B cell (primary cell): ENCODE results near the gene TMEM129. TPM values are rescaled to one million over a fixed set of nuclear protein-coding genes. Genes with fewer than 3 reads are reported as not detected.

Experiments
- ATAC-seq: fragments of 200-7000 bp; cut with Tn5 transposase; one replicate; pipeline ENCODE4 v1.10.0; 2021; ENCODE audit warnings: low read depth, mild to moderate bottlenecking, moderate number of reproducible peaks, moderate library complexity
- CTCF ChIA-PET: fragments of 350-600 bp; sonication (Branson Sonifier 250); formaldehyde crosslinking; loops from one replicate; lab custom pipeline; 2021; ENCODE audit warnings: antibody characterized with exemption, inconsistent platforms; lab: Charles Lee
- POLR2A ChIA-PET: fragments of 350-600 bp; sonication (Branson Sonifier 250); formaldehyde crosslinking; loops from one replicate; lab custom pipeline; 2021; ENCODE audit warnings: antibody characterized with exemption; lab: Charles Lee
- DNase-seq: peaks from one replicate; pipeline ENCODE4 v3.0.0; 2013
- H2AFZ ChIP-seq: 2 replicates; pipeline ENCODE4 v1.6.1; 2012; ENCODE audit warnings: mild to moderate bottlenecking, low read depth, low read length; ENCODE audit not compliant: insufficient read depth, poor library complexity, severe bottlenecking
- H3K27ac ChIP-seq, 2 donors: 1 replicate in 1 of 2; 2 replicates in 1 of 2; pipeline ENCODE4 v1.5.1; 2012 to 2013; ENCODE audit warnings: low read length in 2 of 2, mild to moderate bottlenecking in 2 of 2, moderate library complexity in 1 of 2
- H3K27me3 ChIP-seq, 4 experiments: fragments of 200-600 bp in 1 of 4; sonication (generic) in 1 of 4; replicated peaks in 1 of 4; 1 replicate in 2 of 4; 2 replicates in 2 of 4; pipeline versions ENCODE4 v1.6.1 to v1.7.0; 2013 to 2016; ENCODE audit warnings: low read length in 3 of 4, mild to moderate bottlenecking in 2 of 4, mixed read lengths in 1 of 4, moderate library complexity in 1 of 4; ENCODE audit not compliant: insufficient read depth in 4 of 4, control insufficient read depth in 3 of 4; ENCODE audit errors: control extremely low read depth in 1 of 4
- H3K36me3 ChIP-seq, 2 experiments: replicated peaks in 1 of 2; 1 replicate in 1 of 2; 2 replicates in 1 of 2; pipeline versions ENCODE4 v1.6.1 to v1.7.1; 2013; ENCODE audit warnings: low read length in 1 of 2; ENCODE audit not compliant: insufficient read depth in 2 of 2, control insufficient read depth in 1 of 2; ENCODE audit errors: control extremely low read depth in 1 of 2, extremely low read depth in 1 of 2
- H3K4me1 ChIP-seq, 2 donors: fragments of 200-600 bp in 1 of 2; sonication (generic) in 1 of 2; 1 replicate in 1 of 2; 2 replicates in 1 of 2; pipeline versions ENCODE4 v1.5.1 to v1.6.1; 2013 to 2017; ENCODE audit warnings: low read length in 2 of 2; ENCODE audit not compliant: control insufficient read depth in 2 of 2, insufficient read depth in 2 of 2
- H3K4me2 ChIP-seq: replicated peaks from 2 replicates; pipeline ENCODE3; 2012; ENCODE audit warnings: mild to moderate bottlenecking, low read depth, low read length; ENCODE audit not compliant: poor library complexity, severe bottlenecking
- H3K4me3 ChIP-seq, 5 experiments: fragments of 200-600 bp in 1 of 5; sonication (generic) in 1 of 5; 1 replicate in 3 of 5; 2 replicates in 2 of 5; pipeline versions ENCODE4 v1.5.1 to v1.7.0; 2011 to 2016; ENCODE audit warnings: low read length in 4 of 5, mild to moderate bottlenecking in 4 of 5, low read depth in 2 of 5, control low read depth in 1 of 5, moderate library complexity in 1 of 5; ENCODE audit not compliant: insufficient read depth in 1 of 5; ENCODE audit errors: control extremely low read depth in 1 of 5, extremely low read depth in 1 of 5
- H3K79me2 ChIP-seq: fragments of 200-600 bp; sonication (generic); one replicate; pipeline ENCODE4 v1.6.0; 2016; ENCODE audit warnings: low read length; ENCODE audit not compliant: control insufficient read depth, insufficient read depth
- H3K9ac ChIP-seq: fragments of 200-600 bp; sonication (generic); 2 replicates; pipeline ENCODE4 v1.6.1; 2017; ENCODE audit warnings: mild to moderate bottlenecking, low read length, moderate library complexity
- H3K9me3 ChIP-seq, 3 donors: one replicate each; pipeline versions ENCODE4 v1.6.1 to v1.7.1; 2013; ENCODE audit warnings: low read length in 2 of 3; ENCODE audit not compliant: control insufficient read depth in 2 of 3, insufficient read depth in 1 of 3; ENCODE audit errors: control extremely low read depth in 1 of 3
- H4K20me1 ChIP-seq: 2 replicates; pipeline ENCODE4 v1.6.0; 2012; ENCODE audit warnings: mild to moderate bottlenecking, low read length; ENCODE audit not compliant: insufficient read depth, control insufficient read depth, poor library complexity, severe bottlenecking
- H3K27ac Mint-ChIP-seq: one replicate; pipeline ENCODE4 v1.8.0; 2021; ENCODE audit warnings: mixed read lengths
- H3K27me3 Mint-ChIP-seq: one replicate; pipeline ENCODE4 v1.8.0; 2021; ENCODE audit warnings: mixed read lengths
- H3K4me1 Mint-ChIP-seq: one replicate; pipeline ENCODE4 v1.8.0; 2021; ENCODE audit warnings: mixed read lengths
- H3K4me3 Mint-ChIP-seq: one replicate; pipeline ENCODE4 v1.8.0; 2021; ENCODE audit warnings: mixed read lengths
- H3K9me3 Mint-ChIP-seq: one replicate; pipeline ENCODE4 v1.8.0; 2022; ENCODE audit warnings: mixed read lengths; ENCODE audit not compliant: insufficient read depth
- CTCF ChIP-seq: fragments of 200-600 bp; IDR thresholded peaks from one replicate; pipeline ENCODE4 v1.8.0; 2022; ENCODE audit warnings: antibody characterized with exemption, mild to moderate bottlenecking
- EZH2 ChIP-seq: IDR thresholded peaks from 2 replicates; pipeline ENCODE4 v1.6.1; 2012; ENCODE audit warnings: borderline replicate concordance, low read depth, mild to moderate bottlenecking, moderate library complexity, low read length; ENCODE audit not compliant: insufficient read depth, poor library complexity, severe bottlenecking
- WGBS: methylation state at CpG from one replicate; pipeline ENCODE4 v1.1.5; 2013; ENCODE audit warnings: missing lambda C conversion rate; ENCODE audit not compliant: insufficient coverage; 5-methylcytosine and 5-hydroxymethylcytosine counted together
- intact Hi-C: fragments of 100-400 bp; cut with micrococcal nuclease; formaldehyde crosslinking; loops from one replicate; pipeline ENCODE4 v1.10.0; 2022
- polyA plus RNA-seq: library from polyadenylated mRNA; depleted of rRNA; stranded (reverse); fragments of >200 nt; gene quantifications from 2 replicates; pipeline ENCODE4 v1.2.3, GENCODE V29; 2012
- total RNA-seq, 2 donors: library from RNA; stranded (reverse); fragments of 120-200 nt in 1 of 2; gene quantifications; 1 replicate in 1 of 2; 2 replicates in 1 of 2; pipeline versions ENCODE4 v1.2.3 to v1.2.4, GENCODE V29; 2013 to 2022

TMEM129 gene
- total and polyA plus RNA-seq, 2 donors (not counting 1 experiment from before 2014, with no cell fraction given) = 41.0 to 76.5 TPM

- CTCF ChIA-PET = no interaction called here
- 74% methylated on average over 6 of the region's 7 CpGs for WGBS
- TF ChIP-seq EZH2 (no peak), CTCF (no peak)
- peaks cover 0 to 13% of the 10 kb centered on the region in 2 experiments for H3K36me3 ChIP-seq
- peaks cover 10% of the 10 kb centered on the region for H3K4me1 Mint-ChIP-seq
- H2AFZ ChIP-seq = no peak overlapping the region
- no peak overlapping the region for H3K4me2 ChIP-seq
- no peak overlapping the region for H3K9ac ChIP-seq
- peaks cover 10 to 16% of the 10 kb centered on the region in 2 donors for H3K4me1 ChIP-seq
- no peaks in the 10 kb centered on the region for H3K9me3 Mint-ChIP-seq
- peaks cover under 1% of the 10 kb centered on the region for H3K79me2 ChIP-seq
- H3K4me3 Mint-ChIP-seq = peak overlapping the region; percentile 75
- H3K27me3 Mint-ChIP-seq = no peaks in the 10 kb centered on the region
- no peaks in the 10 kb centered on the region for H4K20me1 ChIP-seq
- H3K9me3 ChIP-seq = no peaks in the 10 kb centered on the region
- H3K27ac ChIP-seq = no peak overlapping the region
- no peak for DNase-seq
- H3K27me3 ChIP-seq = no peaks in the 10 kb centered on the region
- ATAC-seq = no peak
- POLR2A ChIA-PET = no interaction called here
- intact Hi-C loops = no loop called here
- H3K4me3 ChIP-seq = no peak overlapping the region
- peak overlapping the region; percentile 32 for H3K27ac Mint-ChIP-seq
Observed at GRCh38 chr4:1686440-1687036, 34.6 kb downstream of the TMEM129 start.

GRCh38 chr4:1685235-1686150 is 35.6 kb downstream of the TMEM129 start:
- H3K9ac ChIP-seq = no peak overlapping the region

More at GRCh38 chr4:1685235-1686150, 35.6 kb downstream of the TMEM129 start:
- Histone ChIP-seq H3K27ac (no peak overlapping the region), H3K4me1 (peaks cover 10 to 16% of the 10 kb centered on the region in 2 donors), H2AFZ (no peak overlapping the region), H3K4me2 (peak overlapping the region; percentile 77), H3K9me3 (peaks cover 0 to 3% (median 0%) of the 10 kb centered on the region in 3 donors), H3K79me2 (no peaks in the 10 kb centered on the region), H3K4me3 (no peak overlapping the region), H4K20me1 (no peaks in the 10 kb centered on the region), H3K36me3 (peaks cover 0 to 2% of the 10 kb centered on the region in 2 experiments), H3K27me3 (no peaks in the 10 kb centered on the region)
- DNase-seq (peak; percentile 35), ATAC-seq (no peak)
- Mint-ChIP-seq H3K27me3 (no peaks in the 10 kb centered on the region), H3K27ac (no peak overlapping the region), H3K4me1 (peaks cover 10% of the 10 kb centered on the region), H3K9me3 (no peaks in the 10 kb centered on the region), H3K4me3 (peak overlapping the region; percentile 32)
- ChIA-PET POLR2A (no interaction called here), CTCF (no interaction called here)
- TF ChIP-seq EZH2 (no peak), CTCF (no peak)
- WGBS = 94% methylated on average over 16 of the region's 23 CpGs
- intact Hi-C loops = no loop called here
